ENCODE results near the gene NT5C1B. TPM values are rescaled to one million over a fixed set of nuclear protein-coding genes. Genes with fewer than 3 reads are reported as not detected.

The NT5C1B gene
- total and polyA plus RNA-seq, 10 of the 15 experiments (the other 5 are each of a cell fraction or from before 2014, with no cell fraction given) = 0.40 to 0.44 TPM; not detected in 8

DNA sequence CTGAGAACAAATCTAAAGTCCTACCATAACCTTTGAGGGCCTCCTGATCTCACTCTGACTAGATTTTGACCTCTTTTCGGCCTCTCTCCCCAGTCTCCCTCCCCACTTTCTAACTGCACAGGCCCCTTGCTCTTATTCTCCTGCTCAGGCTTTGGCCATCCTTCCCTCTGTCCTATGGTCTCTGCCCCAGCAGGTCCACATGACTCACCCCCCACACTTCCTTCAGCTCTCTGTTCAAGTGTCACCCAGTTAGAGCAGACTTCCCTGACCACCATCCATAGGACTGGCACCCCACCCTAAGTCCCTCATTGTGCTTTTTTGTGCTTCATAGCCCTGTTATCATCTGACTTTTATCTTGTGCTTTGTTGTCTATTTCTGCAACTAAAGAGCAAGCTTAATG is 41.2 kb upstream of the NT5C1B start:
- CTCF ChIA-PET = no interaction called here
- TF ChIP-seq BMI1 (IDR thresholded peaks at IDR 0.05; ENCODE audit: borderline replicate concordance) (no peak), SRF (IDR thresholded peaks at IDR 0.05; ENCODE audit: low read depth in 2 of 2, low read length in 2 of 2) (no peak), SUPT20H (IDR thresholded peaks at IDR 0.05; ENCODE audit: borderline replicate concordance, control insufficient read depth, low read depth, low read length) (no peak), NFYB (IDR thresholded peaks at IDR 0.05; ENCODE audit: insufficient read depth, low read depth, low read length) (no peak), DPF2 (IDR thresholded peaks at IDR 0.05) (no peak), NRF1 (conservative IDR thresholded peaks at IDR 0.05; ENCODE audit: low read depth, low read length) (no peak), USF2 (IDR thresholded peaks at IDR 0.05; ENCODE audit: borderline replicate concordance, low read depth, low read length) (no peak), TCF7 (IDR thresholded peaks at IDR 0.05; ENCODE audit: borderline replicate concordance) (no peak), ELK1 (IDR thresholded peaks at IDR 0.05; ENCODE audit: low read depth, low read length) (no peak), TBL1XR1 (IDR thresholded peaks at IDR 0.05; ENCODE audit: low read depth, low read length) (no peak), NFIC (IDR thresholded peaks at IDR 0.05; ENCODE audit: low read depth, low read length) (no peak), NR2C2 (IDR thresholded peaks at IDR 0.05; ENCODE audit: borderline replicate concordance, control insufficient read depth, insufficient read length, low read depth) (no peak)
- TF ChIP-seq, protein P1, sequence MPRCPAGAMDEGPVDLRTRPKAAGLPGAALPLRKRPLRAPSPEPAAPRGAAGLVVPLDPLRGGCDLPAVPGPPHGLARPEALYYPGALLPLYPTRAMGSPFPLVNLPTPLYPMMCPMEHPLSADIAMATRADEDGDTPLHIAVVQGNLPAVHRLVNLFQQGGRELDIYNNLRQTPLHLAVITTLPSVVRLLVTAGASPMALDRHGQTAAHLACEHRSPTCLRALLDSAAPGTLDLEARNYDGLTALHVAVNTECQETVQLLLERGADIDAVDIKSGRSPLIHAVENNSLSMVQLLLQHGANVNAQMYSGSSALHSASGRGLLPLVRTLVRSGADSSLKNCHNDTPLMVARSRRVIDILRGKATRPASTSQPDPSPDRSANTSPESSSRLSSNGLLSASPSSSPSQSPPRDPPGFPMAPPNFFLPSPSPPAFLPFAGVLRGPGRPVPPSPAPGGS (IDR thresholded peaks at IDR 0.05; ENCODE audit: borderline replicate concordance, insufficient read depth, low read depth, low read length, poor library complexity, severe bottlenecking) = no peak
- TF ChIP-seq, protein P2, sequence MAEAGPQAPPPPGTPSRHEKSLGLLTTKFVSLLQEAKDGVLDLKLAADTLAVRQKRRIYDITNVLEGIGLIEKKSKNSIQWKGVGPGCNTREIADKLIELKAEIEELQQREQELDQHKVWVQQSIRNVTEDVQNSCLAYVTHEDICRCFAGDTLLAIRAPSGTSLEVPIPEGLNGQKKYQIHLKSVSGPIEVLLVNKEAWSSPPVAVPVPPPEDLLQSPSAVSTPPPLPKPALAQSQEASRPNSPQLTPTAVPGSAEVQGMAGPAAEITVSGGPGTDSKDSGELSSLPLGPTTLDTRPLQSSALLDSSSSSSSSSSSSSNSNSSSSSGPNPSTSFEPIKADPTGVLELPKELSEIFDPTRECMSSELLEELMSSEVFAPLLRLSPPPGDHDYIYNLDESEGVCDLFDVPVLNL (IDR thresholded peaks at IDR 0.05; ENCODE audit: low read depth, low read length) = no peak
- TF ChIP-seq, protein P3, sequence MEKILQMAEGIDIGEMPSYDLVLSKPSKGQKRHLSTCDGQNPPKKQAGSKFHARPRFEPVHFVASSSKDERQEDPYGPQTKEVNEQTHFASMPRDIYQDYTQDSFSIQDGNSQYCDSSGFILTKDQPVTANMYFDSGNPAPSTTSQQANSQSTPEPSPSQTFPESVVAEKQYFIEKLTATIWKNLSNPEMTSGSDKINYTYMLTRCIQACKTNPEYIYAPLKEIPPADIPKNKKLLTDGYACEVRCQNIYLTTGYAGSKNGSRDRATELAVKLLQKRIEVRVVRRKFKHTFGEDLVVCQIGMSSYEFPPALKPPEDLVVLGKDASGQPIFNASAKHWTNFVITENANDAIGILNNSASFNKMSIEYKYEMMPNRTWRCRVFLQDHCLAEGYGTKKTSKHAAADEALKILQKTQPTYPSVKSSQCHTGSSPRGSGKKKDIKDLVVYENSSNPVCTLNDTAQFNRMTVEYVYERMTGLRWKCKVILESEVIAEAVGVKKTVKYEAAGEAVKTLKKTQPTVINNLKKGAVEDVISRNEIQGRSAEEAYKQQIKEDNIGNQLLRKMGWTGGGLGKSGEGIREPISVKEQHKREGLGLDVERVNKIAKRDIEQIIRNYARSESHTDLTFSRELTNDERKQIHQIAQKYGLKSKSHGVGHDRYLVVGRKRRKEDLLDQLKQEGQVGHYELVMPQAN (conservative IDR thresholded peaks at IDR 0.05) = no peak
- Histone ChIP-seq H4K20me1 (ENCODE audit: control insufficient read depth, insufficient read depth) (no peaks in the 10 kb centered on the region), H3K27ac (ENCODE audit: control insufficient read depth, insufficient read depth) (no peak overlapping the region), H3K4me3 (no peak overlapping the region), H3K36me3 (ENCODE audit: control insufficient read depth in 2 of 2, insufficient read depth in 2 of 2, low read length in 1 of 2) (no peaks in the 10 kb centered on the region), H3K9me3 (replicated peaks; ENCODE audit: control insufficient read depth, insufficient read depth, low read length) (no peaks in the 10 kb centered on the region; the same call in 2 of the 3 replicates), H3K4me1 (ENCODE audit: control insufficient read depth, insufficient read depth, low read length) (no peaks in the 10 kb centered on the region), H3K27me3 (replicated peaks in 1 of 2; ENCODE audit: control insufficient read depth in 2 of 2, insufficient read depth in 2 of 2, low read length in 1 of 2) (no peaks in the 10 kb centered on the region), H3K9ac (ENCODE audit: control insufficient read depth, insufficient read depth, low read length) (no peak overlapping the region), H3K4me2 (ENCODE audit: control insufficient read depth, insufficient read depth) (no peak overlapping the region), H3K79me2 (ENCODE audit: control insufficient read depth, insufficient read depth, low read length) (no peaks in the 10 kb centered on the region), H2AFZ (ENCODE audit: control insufficient read depth, low read depth, low read length) (no peak overlapping the region)
- POLR2A ChIA-PET = no interaction called here
- DNase-seq (ENCODE audit: low read depth, low spot score) = no peak
- SMC1A ChIA-PET (ENCODE audit: uncharacterized antibody, unreplicated experiment) = no interaction called here
- intact Hi-C loops (cut with micrococcal nuclease; ENCODE audit: unreplicated experiment) = no loop called here
- BruUV-seq (replicated peaks) = no TSS peak
- no peak for ATAC-seq
- WGBS (ENCODE audit: insufficient coverage, insufficient replicate concordance, low lambda C conversion rate, missing lambda C conversion rate) = 0% methylated on average over 1 of the region's 1 CpG
- RAD21 ChIA-PET (ENCODE audit: unreplicated experiment) = no interaction called here
- no peak for FAIRE-seq
- in situ Hi-C loops (cut with MboI) = no loop called here

Measured in GM12878 (cell line).